ENCODE measurements around the gene SGMS2.

DNA sequence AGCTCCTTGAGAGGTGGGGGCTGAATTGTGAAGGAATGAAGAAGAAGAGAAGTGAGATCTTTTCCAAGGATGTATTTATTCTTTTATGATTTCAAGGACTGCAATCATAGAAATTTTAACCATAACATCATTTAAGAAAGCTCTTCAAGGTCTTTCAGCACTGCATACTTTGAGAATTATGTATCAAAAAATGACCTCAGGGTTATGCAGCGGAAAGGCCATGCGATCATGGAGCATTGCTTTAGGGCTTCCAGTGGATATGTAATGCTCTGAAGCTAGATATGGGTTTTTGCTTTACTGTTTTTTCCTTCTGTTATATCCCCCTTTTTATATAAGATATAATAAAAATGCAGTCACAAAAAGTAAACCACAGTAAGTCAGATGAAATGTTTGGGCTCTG, 38.7 kb downstream of the SGMS2 start:
- TF ChIP-seq, protein P1, sequence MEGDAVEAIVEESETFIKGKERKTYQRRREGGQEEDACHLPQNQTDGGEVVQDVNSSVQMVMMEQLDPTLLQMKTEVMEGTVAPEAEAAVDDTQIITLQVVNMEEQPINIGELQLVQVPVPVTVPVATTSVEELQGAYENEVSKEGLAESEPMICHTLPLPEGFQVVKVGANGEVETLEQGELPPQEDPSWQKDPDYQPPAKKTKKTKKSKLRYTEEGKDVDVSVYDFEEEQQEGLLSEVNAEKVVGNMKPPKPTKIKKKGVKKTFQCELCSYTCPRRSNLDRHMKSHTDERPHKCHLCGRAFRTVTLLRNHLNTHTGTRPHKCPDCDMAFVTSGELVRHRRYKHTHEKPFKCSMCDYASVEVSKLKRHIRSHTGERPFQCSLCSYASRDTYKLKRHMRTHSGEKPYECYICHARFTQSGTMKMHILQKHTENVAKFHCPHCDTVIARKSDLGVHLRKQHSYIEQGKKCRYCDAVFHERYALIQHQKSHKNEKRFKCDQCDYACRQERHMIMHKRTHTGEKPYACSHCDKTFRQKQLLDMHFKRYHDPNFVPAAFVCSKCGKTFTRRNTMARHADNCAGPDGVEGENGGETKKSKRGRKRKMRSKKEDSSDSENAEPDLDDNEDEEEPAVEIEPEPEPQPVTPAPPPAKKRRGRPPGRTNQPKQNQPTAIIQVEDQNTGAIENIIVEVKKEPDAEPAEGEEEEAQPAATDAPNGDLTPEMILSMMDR (IDR thresholded peaks at IDR 0.05), result no peak
- TF ChIP-seq, protein P2, sequence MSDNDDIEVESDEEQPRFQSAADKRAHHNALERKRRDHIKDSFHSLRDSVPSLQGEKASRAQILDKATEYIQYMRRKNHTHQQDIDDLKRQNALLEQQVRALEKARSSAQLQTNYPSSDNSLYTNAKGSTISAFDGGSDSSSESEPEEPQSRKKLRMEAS (IDR thresholded peaks at IDR 0.05), result no peak
- no peak for TF ChIP-seq BHLHE40 (IDR thresholded peaks at IDR 0.05; ENCODE audit: low read depth, low read length)
- no peak for TF ChIP-seq EHMT2 (IDR thresholded peaks at IDR 0.05; ENCODE audit: low read depth)
- no peak for TF ChIP-seq MAZ (IDR thresholded peaks at IDR 0.05; ENCODE audit: borderline replicate concordance, low read depth, low read length)
- no peak for TF ChIP-seq RAD21 (conservative IDR thresholded peaks at IDR 0.05 in 1 of 2, IDR thresholded peaks at IDR 0.05 in 1 of 2)
- TF ChIP-seq MAFK (IDR thresholded peaks at IDR 0.05; ENCODE audit: partially characterized antibody), result no peak

Data from A549 (cell line).